Neural cell (in vitro differentiated cells): Measurements from ENCODE around the gene SIT1. TPM values are rescaled to one million over a fixed set of nuclear protein-coding genes. Genes with fewer than 3 reads are reported as not detected.
A peak's percentile ranks its signal among the peaks of the same experiment; 100 is the strongest.

Experiments
- H2AFZ ChIP-seq: fragments of 200-600, 300-800 bp; sonication (generic), shearing (Covaris generic); 2 replicates; pipeline ENCODE4 v1.6.0; 2014; ENCODE audit warnings: low read depth, mild to moderate bottlenecking, antibody characterized with exemption, low read length, moderate library complexity
- H3F3A ChIP-seq: fragments of 200-600 bp; shearing (Covaris generic); 2 replicates; pipeline ENCODE4 v1.6.1; 2016; ENCODE audit warnings: mild to moderate bottlenecking, moderate library complexity, mixed read lengths, antibody characterized with exemption, low read length; ENCODE audit not compliant: insufficient read depth, poor library complexity, severe bottlenecking
- H3K27ac ChIP-seq: fragments of 200-600, 300-800 bp; sonication (generic), shearing (Covaris generic); 2 replicates; pipeline ENCODE4 v1.5.1; 2014; ENCODE audit warnings: mild to moderate bottlenecking, low read length, moderate library complexity
- H3K27me3 ChIP-seq: fragments of 300-800, 200-600 bp; sonication (generic), shearing (Covaris generic); 2 replicates; pipeline ENCODE4 v1.6.0; 2014; ENCODE audit warnings: mild to moderate bottlenecking, low read depth, low read length, moderate library complexity; ENCODE audit not compliant: insufficient read depth
- H3K36me3 ChIP-seq: fragments of 300-800, 200-600 bp; sonication (generic), shearing (Covaris generic); 2 replicates; pipeline ENCODE4 v1.5.1; 2014; ENCODE audit warnings: mild to moderate bottlenecking, antibody characterized with exemption, low read length, moderate library complexity; ENCODE audit not compliant: insufficient read depth
- H3K4me2 ChIP-seq: fragments of 300-800, 200-600 bp; sonication (generic), shearing (Covaris generic); 2 replicates; pipeline ENCODE4 v1.6.0; 2014; ENCODE audit warnings: mild to moderate bottlenecking, low read length
- H3K4me3 ChIP-seq: fragments of 300-800, 200-600 bp; sonication (generic), shearing (Covaris generic); 2 replicates; pipeline ENCODE4 v1.5.1; 2014; ENCODE audit warnings: mild to moderate bottlenecking, low read length, moderate library complexity
- H3K79me2 ChIP-seq: fragments of 200-600 bp; shearing (Covaris generic); replicated peaks from 2 replicates; pipeline ENCODE4 v1.6.0; 2014; ENCODE audit warnings: mild to moderate bottlenecking, low read length, moderate library complexity; ENCODE audit not compliant: insufficient read depth
- H3K9ac ChIP-seq: fragments of 300-800, 200-600 bp; sonication (generic), shearing (Covaris generic); 2 replicates; pipeline ENCODE4 v1.6.1; 2016; ENCODE audit warnings: mild to moderate bottlenecking, low read length, mixed read lengths
- H3K9me2 ChIP-seq: fragments of 200-600 bp; shearing (Covaris generic); 2 replicates; pipeline ENCODE4 v1.6.1; 2016; ENCODE audit warnings: mild to moderate bottlenecking, low read length, mixed read lengths; ENCODE audit not compliant: insufficient read depth
- H3K9me3 ChIP-seq: fragments of 200-600, 300-800 bp; sonication (generic), shearing (Covaris generic); 2 replicates; pipeline ENCODE4 v1.6.1; 2016; ENCODE audit warnings: mild to moderate bottlenecking, mixed run types, low read length, moderate library complexity, mixed read lengths
- H4K20me1 ChIP-seq: fragments of 200-600 bp; shearing (Covaris generic); 2 replicates; pipeline ENCODE4 v1.6.1; 2016; ENCODE audit warnings: mild to moderate bottlenecking, mixed run types; ENCODE audit not compliant: insufficient read depth
- EP300 ChIP-seq: fragments of 450-650 bp; conservative IDR thresholded peaks from 2 replicates; pipeline ENCODE4 v1.6.1; 2014; ENCODE audit warnings: antibody characterized with exemption, mild to moderate bottlenecking, moderate library complexity; ENCODE audit not compliant: poor library complexity, severe bottlenecking
- EZH2 ChIP-seq: fragments of 200-600, 300-800 bp; shearing (Covaris generic), sonication (generic); IDR thresholded peaks from 2 replicates; pipeline ENCODE4 v1.6.1; 2014; ENCODE audit warnings: antibody characterized with exemption, low read length, borderline replicate concordance, mild to moderate bottlenecking; ENCODE audit not compliant: insufficient read depth, poor library complexity, severe bottlenecking
- MXI1 ChIP-seq: fragments of 450-650 bp; conservative IDR thresholded peaks from 2 replicates; pipeline ENCODE4 v1.6.1; 2014; ENCODE audit warnings: antibody characterized with exemption, mild to moderate bottlenecking; ENCODE audit not compliant: poor library complexity, severe bottlenecking
- POLR2AphosphoS5 ChIP-seq: IDR thresholded peaks from 2 replicates; pipeline ENCODE4 v1.6.1; 2012
- RAD21 ChIP-seq: fragments of 450-650 bp; conservative IDR thresholded peaks from 2 replicates; pipeline ENCODE4 v1.6.1; 2014; ENCODE audit warnings: antibody characterized with exemption, mild to moderate bottlenecking, moderate library complexity
- REST ChIP-seq: IDR thresholded peaks from 2 replicates; pipeline ENCODE4 v1.6.1; 2012; ENCODE audit warnings: borderline replicate concordance
- SMC3 ChIP-seq: fragments of 450-650 bp; conservative IDR thresholded peaks from 2 replicates; pipeline ENCODE4 v1.6.1; 2014; ENCODE audit warnings: antibody characterized with exemption, mild to moderate bottlenecking, moderate library complexity; ENCODE audit not compliant: poor library complexity
- TAF1 ChIP-seq: IDR thresholded peaks from 2 replicates; pipeline ENCODE4 v1.6.1; 2012; ENCODE audit warnings: low read depth
- polyA plus RNA-seq: library from polyadenylated mRNA; depleted of rRNA; stranded (reverse); fragments of >200 nt; gene quantifications from 2 replicates; pipeline ENCODE4 v1.2.3, GENCODE V29; 2014
- TF ChIP-seq, protein P1 (sequence below): fragments of 450-650 bp; IDR thresholded peaks from 2 replicates; pipeline ENCODE4 v1.5.1; 2014; ENCODE audit warnings: antibody characterized with exemption, mild to moderate bottlenecking, moderate library complexity; ENCODE audit not compliant: poor library complexity, severe bottlenecking

SIT1 gene
- polyA plus RNA-seq, 1 donor from 2014 or later = not detected

DNA sequence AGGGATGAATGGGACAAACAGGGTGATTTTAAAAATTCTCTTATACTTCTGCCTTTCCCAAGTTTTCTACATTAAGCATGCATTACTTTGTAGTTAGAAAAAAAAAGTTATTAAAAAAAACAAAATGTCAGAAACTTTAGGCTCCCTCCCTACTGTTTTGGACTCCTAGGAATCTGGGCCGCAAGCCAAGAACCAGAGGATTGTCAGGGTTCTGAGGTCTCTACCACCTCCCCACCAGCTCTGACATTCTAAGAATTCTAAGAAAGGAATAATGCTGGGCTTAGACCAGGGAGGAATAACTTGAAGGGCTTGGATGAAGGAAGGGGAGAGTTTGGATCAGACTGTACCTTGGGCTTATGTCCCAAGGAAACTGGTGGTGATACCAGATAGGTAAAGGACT, 15.3 kb upstream of the SIT1 start:
- Histone ChIP-seq H3K27me3 (no peaks in the 10 kb centered on the region), H3K9me3 (no peaks in the 10 kb centered on the region), H3K27ac (no peak overlapping the region), H3K4me2 (no peak overlapping the region), H3K4me3 (no peak overlapping the region), H3K36me3 (peaks cover 2% of the 10 kb centered on the region), H3K79me2 (no peaks in the 10 kb centered on the region), H3K9me2 (no peaks in the 10 kb centered on the region), H2AFZ (no peak overlapping the region), H4K20me1 (no peaks in the 10 kb centered on the region), H3F3A (no peaks in the 10 kb centered on the region), H3K9ac (no peak overlapping the region)
- TF ChIP-seq SMC3 = no peak
- TF ChIP-seq MXI1 = no peak
- no peak for TF ChIP-seq REST
- TF ChIP-seq RAD21 = no peak

DNA sequence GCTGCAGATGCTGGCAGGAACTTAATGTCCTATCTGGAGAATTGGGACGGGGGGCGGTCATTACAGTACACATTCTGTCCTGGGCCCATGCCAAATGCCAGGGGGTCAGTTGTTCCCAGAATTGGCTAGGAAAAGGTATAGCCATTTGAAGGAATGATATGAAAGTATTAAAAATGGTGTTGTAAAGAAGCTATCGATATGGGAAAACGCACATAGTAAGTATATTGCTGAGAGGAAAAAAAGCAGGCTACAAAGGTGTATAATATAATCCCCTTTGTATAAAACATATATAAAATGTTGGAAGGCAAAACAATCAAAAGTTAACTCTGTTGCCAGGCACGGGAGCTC, 14.7 kb upstream of the SIT1 start:
- no peaks in the 10 kb centered on the region for H3K27me3 ChIP-seq
- H3K4me2 ChIP-seq = peak overlapping the region; percentile 80
- H3K79me2 ChIP-seq = no peaks in the 10 kb centered on the region
- no peaks in the 10 kb centered on the region for H4K20me1 ChIP-seq
- peak overlapping the region; percentile 45 for H2AFZ ChIP-seq
- H3K9me3 ChIP-seq = no peaks in the 10 kb centered on the region
- H3K27ac ChIP-seq = no peak overlapping the region
- H3K4me3 ChIP-seq = peak overlapping the region; percentile 82
- H3K9me2 ChIP-seq = no peaks in the 10 kb centered on the region
- no peaks in the 10 kb centered on the region for H3F3A ChIP-seq
- H3K9ac ChIP-seq = peak overlapping the region; percentile 54
- no peak for TF ChIP-seq EZH2
- no peak for TF ChIP-seq TAF1
- TF ChIP-seq POLR2AphosphoS5 = no peak
- H3K36me3 ChIP-seq = peaks cover 8% of the 10 kb centered on the region

- H2AFZ ChIP-seq = peak within 1 kb of the TSS; percentile 45
- peak within 1 kb of the TSS; percentile 54 for H3K9ac ChIP-seq
- peak within 1 kb of the TSS; percentile 82 for H3K4me3 ChIP-seq
- H3K79me2 ChIP-seq = no peaks in the 10 kb centered on the region
- H3F3A ChIP-seq = no peaks in the 10 kb centered on the region
- H3K9me3 ChIP-seq = no peaks in the 10 kb centered on the region
- H3K27me3 ChIP-seq = no peaks in the 10 kb centered on the region
- H3K36me3 ChIP-seq = peaks cover 8% of the 10 kb centered on the region
- no peak within 1 kb of the TSS for H3K27ac ChIP-seq
- no peaks in the 10 kb centered on the region for H4K20me1 ChIP-seq
- H3K9me2 ChIP-seq = no peaks in the 10 kb centered on the region
- H3K4me2 ChIP-seq = peak within 1 kb of the TSS; percentile 80
- no peak for TF ChIP-seq REST
- peak; percentile 26 for TF ChIP-seq EP300
- no peak for TF ChIP-seq TAF1
- TF ChIP-seq SMC3 = no peak
- TF ChIP-seq EZH2 = no peak
- TF ChIP-seq POLR2AphosphoS5 = no peak
- TF ChIP-seq RAD21 = peak; percentile 14
- TF ChIP-seq, protein P1, sequence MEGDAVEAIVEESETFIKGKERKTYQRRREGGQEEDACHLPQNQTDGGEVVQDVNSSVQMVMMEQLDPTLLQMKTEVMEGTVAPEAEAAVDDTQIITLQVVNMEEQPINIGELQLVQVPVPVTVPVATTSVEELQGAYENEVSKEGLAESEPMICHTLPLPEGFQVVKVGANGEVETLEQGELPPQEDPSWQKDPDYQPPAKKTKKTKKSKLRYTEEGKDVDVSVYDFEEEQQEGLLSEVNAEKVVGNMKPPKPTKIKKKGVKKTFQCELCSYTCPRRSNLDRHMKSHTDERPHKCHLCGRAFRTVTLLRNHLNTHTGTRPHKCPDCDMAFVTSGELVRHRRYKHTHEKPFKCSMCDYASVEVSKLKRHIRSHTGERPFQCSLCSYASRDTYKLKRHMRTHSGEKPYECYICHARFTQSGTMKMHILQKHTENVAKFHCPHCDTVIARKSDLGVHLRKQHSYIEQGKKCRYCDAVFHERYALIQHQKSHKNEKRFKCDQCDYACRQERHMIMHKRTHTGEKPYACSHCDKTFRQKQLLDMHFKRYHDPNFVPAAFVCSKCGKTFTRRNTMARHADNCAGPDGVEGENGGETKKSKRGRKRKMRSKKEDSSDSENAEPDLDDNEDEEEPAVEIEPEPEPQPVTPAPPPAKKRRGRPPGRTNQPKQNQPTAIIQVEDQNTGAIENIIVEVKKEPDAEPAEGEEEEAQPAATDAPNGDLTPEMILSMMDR = peak; percentile 60
- TF ChIP-seq MXI1 = peak; percentile 97
Observed at GRCh38 chr9:35664531-35665470, 14.1 kb upstream of the SIT1 start, which contains the start of gene ARHGEF39. Gene ARHGEF39 (minus strand): TSS chr9:35665195. CDS start chr9:35665169, 26 bp downstream.
